ENCODE data around the gene SPG7. TPM values are rescaled to one million over a fixed set of nuclear protein-coding genes. Genes with fewer than 3 reads are reported as not detected.

SPG7 gene
- total RNA-seq, 1 donor from 2014 or later, result 119 TPM

DNA sequence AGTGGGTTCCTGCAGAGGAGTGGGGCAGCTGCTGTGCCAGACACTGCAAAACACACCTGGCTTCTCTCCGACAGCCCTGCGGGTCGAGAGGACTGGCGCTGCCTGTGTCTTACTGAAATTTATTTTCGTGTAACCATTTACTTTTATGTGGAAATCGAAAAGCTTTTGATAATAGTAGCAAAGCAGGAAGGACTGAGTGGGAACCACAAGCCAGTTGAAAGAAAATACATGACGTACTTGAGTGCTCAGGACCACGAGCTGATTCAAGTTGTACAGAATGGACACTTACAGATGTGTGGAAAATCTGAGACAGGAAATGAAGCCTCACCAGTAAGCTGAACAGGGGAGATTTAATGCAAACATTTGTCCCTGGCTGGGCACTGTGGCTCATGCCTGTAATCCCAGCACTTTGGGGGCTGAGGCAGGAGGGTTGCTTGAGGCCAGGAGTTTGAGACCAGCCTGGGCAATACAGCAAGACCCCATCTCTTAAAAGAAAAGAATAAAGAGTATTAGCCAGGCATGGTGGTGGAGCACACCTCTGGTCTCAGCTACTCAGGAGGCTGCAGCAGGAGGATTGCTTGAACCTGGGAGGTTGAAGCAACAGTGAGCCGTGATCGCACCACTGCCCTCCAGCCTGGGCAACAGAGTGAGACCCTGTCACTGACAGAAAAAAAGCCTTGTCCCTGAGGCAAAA is 41.0 kb downstream of the SPG7 start:
- Histone ChIP-seq H3K4me3 (no peak overlapping the region), H3K4me1 (no peaks in the 10 kb centered on the region), H3K27ac (no peak overlapping the region), H3K27me3 (no peaks in the 10 kb centered on the region), H3K36me3 (peaks cover 3 to 83% of the 10 kb centered on the region in 2 donors), H3K9me3 (no peaks in the 10 kb centered on the region)
- intact Hi-C loops (cut with DNase I), result no loop called here
- no peak for TF ChIP-seq POLR2AphosphoS5 (IDR thresholded peaks at IDR 0.05; ENCODE audit: insufficient read depth in 1 of 2, low read depth in 1 of 2)
- no peak for TF ChIP-seq POLR2A (IDR thresholded peaks at IDR 0.05)
- no peak for TF ChIP-seq CTCF (IDR thresholded peaks at IDR 0.05)
- no peak for DNase-seq (ENCODE audit: extremely low spot score in 2 of 2)

GRCh38 chr16:89550421-89551007 is 42.3 kb downstream of the SPG7 start:
- DNase-seq (ENCODE audit: extremely low spot score in 2 of 2), result no peak
- Histone ChIP-seq H3K27ac (no peak overlapping the region), H3K4me3 (no peak overlapping the region), H3K4me1 (no peaks in the 10 kb centered on the region), H3K9me3 (no peaks in the 10 kb centered on the region), H3K36me3 (peaks cover 3 to 83% of the 10 kb centered on the region in 2 donors), H3K27me3 (no peaks in the 10 kb centered on the region)
- intact Hi-C loops (cut with DNase I), result loop anchor here (10.0 kb wide), 1 partner anchor 216 kb away; no protein-coding TSS in a partner anchor
- TF ChIP-seq POLR2AphosphoS5 (IDR thresholded peaks at IDR 0.05; ENCODE audit: insufficient read depth in 1 of 2, low read depth in 1 of 2) (no peak), CTCF (IDR thresholded peaks at IDR 0.05) (no peak), POLR2A (IDR thresholded peaks at IDR 0.05) (no peak)

DNA sequence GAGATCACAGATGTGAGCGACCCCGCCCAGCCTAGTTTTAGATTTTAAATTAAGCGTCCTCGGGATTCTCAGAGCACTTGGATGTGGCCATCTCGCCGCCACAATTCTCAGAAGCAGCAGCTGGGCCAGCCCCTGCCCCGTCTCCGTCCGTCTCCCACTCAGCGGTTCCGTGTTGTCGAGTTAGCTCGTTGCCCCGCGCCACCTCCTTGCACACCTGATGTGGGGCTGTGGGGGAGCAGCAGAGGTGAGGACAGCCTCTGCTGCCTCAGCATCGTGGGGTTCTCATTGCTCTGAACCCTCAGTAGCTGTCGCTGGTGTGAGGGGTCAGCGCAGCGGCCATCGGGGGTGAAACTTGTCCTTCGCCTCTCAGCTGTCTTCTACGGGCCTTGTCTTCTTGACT is 44.1 kb downstream of the SPG7 start:
- Histone ChIP-seq H3K27ac (no peak overlapping the region), H3K4me1 (no peaks in the 10 kb centered on the region), H3K4me3 (no peak overlapping the region), H3K9me3 (no peaks in the 10 kb centered on the region), H3K36me3 (peaks cover 0 to 82% of the 10 kb centered on the region in 2 donors), H3K27me3 (no peaks in the 10 kb centered on the region)
- intact Hi-C loops (cut with DNase I), result loop anchor here (10.0 kb wide), 1 partner anchor 218 kb away; no protein-coding TSS in a partner anchor
- no peak for DNase-seq (ENCODE audit: extremely low spot score in 2 of 2)
- TF ChIP-seq CTCF (IDR thresholded peaks at IDR 0.05) (no peak), POLR2AphosphoS5 (IDR thresholded peaks at IDR 0.05; ENCODE audit: insufficient read depth in 1 of 2, low read depth in 1 of 2) (no peak), POLR2A (IDR thresholded peaks at IDR 0.05) (no peak)

- Histone ChIP-seq H3K27ac (no peak overlapping the region), H3K4me1 (no peaks in the 10 kb centered on the region), H3K9me3 (no peaks in the 10 kb centered on the region), H3K4me3 (no peak overlapping the region), H3K36me3 (peaks cover 0 to 76% of the 10 kb centered on the region in 2 donors), H3K27me3 (no peaks in the 10 kb centered on the region)
- DNase-seq (ENCODE audit: extremely low spot score in 2 of 2), result no peak
- intact Hi-C loops (cut with DNase I), result loop anchor here (10.0 kb wide), 1 partner anchor 218 kb away; no protein-coding TSS in a partner anchor
- TF ChIP-seq POLR2AphosphoS5 (IDR thresholded peaks at IDR 0.05; ENCODE audit: insufficient read depth in 1 of 2, low read depth in 1 of 2) (no peak), CTCF (IDR thresholded peaks at IDR 0.05) (no peak), POLR2A (IDR thresholded peaks at IDR 0.05) (no peak)
These were observed 44.7 kb downstream of the SPG7 start for GRCh38 chr16:89552913-89553312.

DNA sequence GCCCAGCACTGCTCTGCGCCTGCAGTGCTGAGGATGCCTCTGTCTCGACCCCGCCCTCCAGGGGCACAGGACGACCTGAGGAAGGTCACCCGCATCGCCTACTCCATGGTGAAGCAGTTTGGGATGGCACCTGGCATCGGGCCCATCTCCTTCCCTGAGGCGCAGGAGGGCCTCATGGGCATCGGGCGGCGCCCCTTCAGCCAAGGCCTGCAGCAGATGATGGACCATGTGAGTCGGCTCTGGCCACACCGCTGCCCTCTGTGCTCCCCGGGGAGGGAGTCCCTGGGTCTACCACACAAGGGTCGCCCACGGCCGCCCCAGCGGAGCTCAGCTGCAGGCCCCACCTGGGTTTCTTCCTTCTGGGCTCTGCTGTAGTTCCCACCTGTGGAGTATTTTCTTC is 45.5 kb downstream of the SPG7 start:
- Histone ChIP-seq H3K36me3 (peaks cover 0 to 67% of the 10 kb centered on the region in 2 donors), H3K27ac (no peak overlapping the region), H3K27me3 (no peaks in the 10 kb centered on the region), H3K9me3 (no peaks in the 10 kb centered on the region), H3K4me1 (no peaks in the 10 kb centered on the region), H3K4me3 (no peak overlapping the region)
- no peak for DNase-seq (ENCODE audit: extremely low spot score in 2 of 2)
- no peak for TF ChIP-seq POLR2A (IDR thresholded peaks at IDR 0.05)
- TF ChIP-seq POLR2AphosphoS5 (IDR thresholded peaks at IDR 0.05; ENCODE audit: insufficient read depth in 1 of 2, low read depth in 1 of 2), result no peak
- TF ChIP-seq CTCF (IDR thresholded peaks at IDR 0.05), result no peak
- intact Hi-C loops (cut with DNase I), result loop anchor here (10.0 kb wide), 1 partner anchor 219 kb away; no protein-coding TSS in a partner anchor

All from vagina (tissue), 2 donors.